ENCODE results near the gene ANKRD6.
"Not testable (repeated sequence)": the region's sequence is repeated elsewhere in the genome, so short reads cannot be mapped to it uniquely, and the experiment has no call there.

GRCh38 chr6:89641581-89641980, 208.6 kb downstream of the ANKRD6 start:
- TF ChIP-seq CTCF (IDR thresholded peaks at IDR 0.05); POLR2AphosphoS5 (IDR thresholded peaks at IDR 0.05; ENCODE audit: low read depth, low read length); TCF7L2 (IDR thresholded peaks at IDR 0.05; ENCODE audit: low read depth, low read length); SIN3A (IDR thresholded peaks at IDR 0.05; ENCODE audit: borderline replicate concordance, insufficient read depth, low read depth, low read length); REST (IDR thresholded peaks at IDR 0.05; ENCODE audit: insufficient read depth in 1 of 2, low read depth in 2 of 2, low read length in 1 of 2): not testable (repeated sequence)
